Dermis microvascular lymphatic vessel endothelial cell (primary cell): ENCODE measurements around the gene CC2D1A. TPM values are rescaled to one million over a fixed set of nuclear protein-coding genes. Genes with fewer than 3 reads are reported as not detected.
A peak's percentile ranks its signal among the peaks of the same experiment; 100 is the strongest.

Experiments used
- DNase-seq, 2 donors: peaks; one replicate each; pipeline versions ENCODE4 v3.0.0 to v3.0.0-alpha.2; 2010; ENCODE audit warnings: low read depth in 2 of 2
- total RNA-seq: library from RNA; depleted of rRNA; stranded (reverse); fragments of >200 nt; gene quantifications from 2 replicates; pipeline ENCODE4 v1.2.1, GENCODE V29; 2014

CC2D1A gene
- total RNA-seq = 3.7 and 5.6 TPM in 2 replicates

DNA sequence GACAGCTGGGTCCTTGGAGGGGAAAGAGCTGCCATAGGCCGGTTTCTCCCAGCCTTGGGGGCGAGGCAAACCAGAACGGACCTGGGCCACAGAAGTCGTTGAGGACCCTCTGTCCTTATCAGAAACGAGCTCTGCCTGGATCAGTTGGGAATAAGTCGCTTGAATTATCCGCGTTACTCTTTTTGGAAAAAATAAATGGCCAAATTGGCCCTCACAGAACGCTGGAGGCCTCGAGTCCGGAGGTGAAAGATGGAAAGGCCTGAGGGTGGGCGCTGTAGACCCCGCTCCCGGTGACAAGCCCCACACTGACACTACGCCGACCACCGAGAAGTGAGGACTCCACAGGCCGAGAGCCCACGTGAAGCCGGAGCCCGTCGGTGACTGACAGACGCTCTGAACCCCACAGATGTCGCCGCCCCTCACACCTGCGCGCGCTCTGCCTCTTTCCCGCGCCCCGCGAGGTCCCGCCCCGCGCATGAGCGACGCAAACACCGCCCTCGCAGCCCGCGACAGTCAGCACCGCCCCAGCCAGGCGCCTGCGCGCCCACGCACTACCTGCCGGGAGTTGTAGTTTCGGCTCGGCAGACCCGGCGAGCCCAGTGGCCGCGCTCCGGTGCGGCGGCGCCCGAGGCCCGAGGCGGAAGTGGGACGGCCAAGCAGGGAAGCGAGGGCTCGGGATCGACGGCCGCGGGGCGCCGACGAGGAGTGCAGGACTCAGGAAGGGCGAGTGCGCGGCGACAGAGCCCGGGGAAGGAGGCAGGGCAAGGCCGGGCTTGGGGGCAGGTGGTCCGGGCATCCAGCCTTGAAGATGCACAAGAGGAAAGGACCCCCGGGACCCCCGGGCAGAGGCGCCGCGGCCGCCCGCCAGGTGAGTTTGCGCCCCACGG lies at the start of gene CC2D1A, which contains the start of gene BRME1:
CC2D1A (plus strand) TSS at position 568 of the 887 bp plus-strand sequence; CDS start at position 809, 241 bp downstream.
BRME1 (minus strand) TSS at position 484 of the 887 bp plus-strand sequence. CDS start 1,225 bp downstream, outside the sequence.
- peak; percentile 65 to 86 for DNase-seq

DNA sequence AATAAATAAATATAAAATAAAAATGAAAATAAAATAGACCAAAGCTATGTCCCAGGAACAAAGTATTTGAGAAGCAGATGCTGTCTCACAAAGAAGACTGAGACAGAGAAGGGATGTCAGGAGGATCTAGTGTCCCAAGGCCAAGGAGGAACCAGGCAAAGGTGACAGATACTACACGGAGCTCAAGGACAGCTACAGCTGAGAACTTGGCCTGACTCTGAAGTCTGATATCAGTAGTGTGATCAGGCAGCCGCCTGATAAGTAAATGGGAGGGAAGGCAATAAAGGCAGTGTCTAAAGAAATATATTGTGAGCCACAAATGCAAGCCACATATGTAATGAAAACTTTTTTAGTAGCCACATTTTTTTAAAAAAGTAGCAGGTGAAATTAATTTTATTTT lies 49.5 kb upstream of the CC2D1A start:
- DNase-seq = no peak

DNA sequence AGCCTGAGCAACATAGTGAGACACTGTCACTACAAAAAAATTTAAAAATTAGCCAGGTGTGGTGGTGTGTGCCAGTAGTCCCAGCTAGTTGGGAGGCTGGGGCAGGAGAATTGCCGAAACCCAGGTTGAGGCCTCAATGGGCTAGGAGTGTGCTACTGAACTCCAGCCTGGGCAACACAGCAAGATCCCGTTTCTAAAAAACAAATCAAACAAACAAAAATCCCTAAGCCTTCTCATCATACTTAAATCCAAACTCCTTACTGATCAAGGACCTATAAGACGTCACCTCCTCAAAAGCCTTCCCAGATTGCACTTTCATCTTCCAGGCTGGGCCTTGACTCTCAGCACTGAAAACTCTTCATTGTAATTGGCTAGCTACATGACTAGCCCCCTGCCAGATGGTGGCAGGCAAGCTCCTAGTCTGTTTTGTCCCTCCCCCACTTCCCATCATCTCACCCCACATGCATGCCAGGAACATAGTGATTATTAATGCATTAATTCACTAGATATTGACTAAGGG lies 46.6 kb upstream of the CC2D1A start:
- peak in 1 of 2 donors; percentile 71 for DNase-seq

DNA sequence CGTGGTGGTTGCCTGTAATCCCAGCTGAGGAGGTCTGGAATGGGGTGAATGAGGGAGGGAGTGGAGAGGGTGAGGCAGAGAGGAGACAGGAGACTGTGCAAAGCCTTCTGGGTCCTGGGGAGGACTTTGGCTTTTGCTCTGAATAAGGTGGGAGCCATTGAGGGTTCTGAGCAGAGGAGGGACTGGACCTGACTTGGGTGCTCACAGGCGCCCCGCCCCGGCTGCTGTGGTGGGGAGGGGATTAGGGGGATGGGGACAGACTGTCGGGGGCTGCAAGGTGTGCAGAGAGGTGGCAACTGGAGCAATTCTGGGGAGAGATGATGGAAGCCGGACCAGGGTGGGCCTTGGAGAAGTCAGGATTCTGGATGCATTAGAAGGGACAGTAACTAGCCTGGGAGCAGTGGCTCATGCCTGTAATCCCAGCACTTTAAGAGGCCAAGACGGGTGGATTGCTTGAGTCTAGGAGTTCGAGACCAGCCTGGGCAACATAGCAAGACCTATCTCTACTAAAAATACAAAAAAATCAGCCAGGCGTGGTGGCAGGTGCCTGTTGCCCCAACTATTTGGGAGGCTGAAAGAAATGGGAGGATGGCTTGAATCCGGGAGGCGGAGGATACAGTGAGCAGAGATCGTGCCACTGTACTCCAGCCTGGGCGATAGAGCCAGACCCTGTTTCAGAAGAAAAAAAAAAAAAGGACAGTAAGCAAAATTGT lies 45.2 kb upstream of the CC2D1A start:
- no peak for DNase-seq

DNA sequence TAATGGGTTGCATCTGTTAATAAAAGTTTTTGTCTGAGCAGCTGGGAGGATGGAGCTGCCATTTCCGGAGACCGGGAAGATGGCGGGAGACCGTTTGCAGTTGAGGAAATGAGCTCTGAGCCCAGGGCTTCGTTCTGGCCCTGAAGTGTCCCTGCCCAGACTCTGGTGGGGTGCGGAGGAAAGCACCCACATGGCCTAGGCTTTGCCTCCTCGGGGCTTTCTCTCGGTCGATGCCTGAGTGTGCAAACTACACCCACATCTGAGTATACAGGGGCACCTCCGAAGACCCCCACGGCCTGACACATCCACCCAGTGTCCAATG lies 44.6 kb upstream of the CC2D1A start:
- no peak for DNase-seq

DNA sequence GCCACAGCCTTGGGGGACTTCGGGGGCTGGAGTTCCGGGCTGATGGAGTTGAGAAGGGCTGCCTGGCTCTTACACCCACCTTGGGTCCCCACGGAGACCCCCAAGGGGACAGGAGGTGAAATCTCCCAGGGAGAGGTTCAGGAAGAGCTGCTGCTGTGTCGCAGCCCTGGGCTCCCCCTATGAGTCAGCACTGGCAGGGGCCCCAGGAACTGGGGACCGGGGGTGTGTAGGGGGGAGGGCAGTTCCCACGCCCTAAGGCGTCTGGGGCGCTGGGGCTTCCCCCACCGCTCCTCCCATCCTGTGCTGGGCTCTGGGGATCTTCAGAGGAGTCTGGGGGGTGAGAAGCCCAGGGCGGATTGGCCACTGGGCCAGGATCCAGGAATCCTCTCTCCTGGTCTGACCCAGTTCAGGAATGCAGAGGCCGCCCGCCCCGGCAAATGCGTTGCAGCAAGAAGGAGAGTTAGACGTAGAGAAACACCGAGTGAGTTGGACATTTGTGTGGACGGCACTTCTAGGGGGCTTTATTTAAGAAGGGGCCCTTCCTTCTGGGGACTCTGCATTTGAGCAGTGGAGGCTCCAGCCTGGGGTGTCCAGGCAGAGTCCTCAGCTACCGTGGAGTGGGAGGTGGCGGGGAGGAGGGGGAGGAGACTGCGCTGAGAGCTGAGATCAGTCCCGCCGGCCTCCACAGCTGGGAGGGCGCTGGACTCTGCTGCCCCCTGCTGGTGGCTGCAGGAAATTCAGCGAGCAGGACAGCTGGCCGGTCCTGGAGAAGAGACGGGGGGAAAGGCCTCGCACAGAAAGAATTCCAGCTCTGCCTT lies 44.1 kb upstream of the CC2D1A start:
- DNase-seq = peak; percentile 74 to 89

DNA sequence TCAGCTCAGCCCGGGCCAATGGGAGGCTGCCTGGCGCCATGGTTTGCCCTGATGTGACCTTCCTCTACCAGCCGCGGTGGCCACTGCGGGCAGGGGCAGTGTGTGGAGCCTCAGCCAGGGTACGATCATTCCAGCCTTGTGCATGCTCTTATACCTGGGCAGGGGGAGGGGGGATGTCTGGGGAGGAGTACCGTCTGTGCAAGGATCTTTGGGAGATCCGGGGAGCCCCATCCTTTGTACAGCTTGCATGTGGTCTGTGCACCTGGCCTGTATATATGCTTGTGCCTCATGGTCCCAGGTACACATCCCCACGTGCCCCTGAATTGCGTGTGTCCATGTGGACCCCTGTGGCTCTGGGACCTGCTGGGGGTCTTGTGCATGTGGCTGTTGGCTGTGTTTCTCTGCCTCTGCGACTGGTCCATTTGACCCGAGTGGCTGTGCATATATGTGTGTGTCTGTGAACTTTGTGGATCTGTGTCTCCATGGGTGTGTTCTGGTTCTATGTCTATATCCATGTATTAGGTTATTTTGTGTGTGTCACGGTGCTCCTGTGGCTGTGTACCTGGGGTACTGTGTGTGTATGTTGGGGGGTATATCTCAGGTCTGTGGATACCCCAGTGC lies 41.8 kb upstream of the CC2D1A start:
- no peak for DNase-seq

DNA sequence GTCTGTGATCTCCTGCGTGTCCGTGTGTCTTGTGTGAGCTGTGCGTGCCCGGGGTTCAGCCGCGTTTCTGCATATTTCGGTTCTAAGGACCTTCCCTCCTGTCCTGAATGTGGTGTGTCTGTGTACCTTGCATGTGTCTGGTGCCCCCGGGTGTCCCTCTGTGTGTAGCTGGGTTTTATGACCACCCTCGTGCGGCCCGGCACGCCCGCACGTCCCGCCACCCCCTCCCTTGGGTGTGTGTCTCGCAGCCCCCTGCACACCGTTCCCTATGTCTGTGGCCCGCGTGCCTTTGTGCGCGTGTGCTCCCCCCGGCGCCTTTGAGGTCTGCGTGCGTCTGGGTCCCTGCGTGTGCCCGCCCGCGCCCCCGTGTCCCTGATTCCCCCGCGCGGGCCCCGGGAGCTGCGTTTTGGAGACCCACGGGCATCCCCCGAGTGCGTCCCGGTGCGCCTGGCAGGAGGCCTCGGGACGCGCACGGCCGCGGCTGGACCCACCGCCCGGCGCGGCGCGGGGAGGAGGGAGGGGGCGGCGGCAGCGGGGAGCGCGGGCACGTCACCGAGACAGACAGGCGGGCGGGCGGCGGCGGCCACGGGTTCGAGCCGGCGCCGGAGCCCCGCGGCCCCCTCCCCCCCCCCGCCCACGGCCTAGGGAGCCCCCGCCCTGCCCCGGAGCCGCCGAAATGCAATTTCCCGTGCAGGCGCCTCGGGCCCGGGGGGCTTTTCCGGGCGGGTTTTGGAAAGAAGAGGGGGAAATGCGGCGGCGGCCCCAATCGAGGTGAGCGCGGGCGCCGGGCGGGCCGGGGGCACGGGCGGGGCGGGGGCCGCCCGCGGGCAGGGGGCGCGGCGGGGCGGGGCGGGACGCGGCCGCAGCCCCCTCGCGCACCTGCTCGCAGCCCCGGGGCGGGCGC lies 41.1 kb upstream of the CC2D1A start:
- DNase-seq = no peak

DNA sequence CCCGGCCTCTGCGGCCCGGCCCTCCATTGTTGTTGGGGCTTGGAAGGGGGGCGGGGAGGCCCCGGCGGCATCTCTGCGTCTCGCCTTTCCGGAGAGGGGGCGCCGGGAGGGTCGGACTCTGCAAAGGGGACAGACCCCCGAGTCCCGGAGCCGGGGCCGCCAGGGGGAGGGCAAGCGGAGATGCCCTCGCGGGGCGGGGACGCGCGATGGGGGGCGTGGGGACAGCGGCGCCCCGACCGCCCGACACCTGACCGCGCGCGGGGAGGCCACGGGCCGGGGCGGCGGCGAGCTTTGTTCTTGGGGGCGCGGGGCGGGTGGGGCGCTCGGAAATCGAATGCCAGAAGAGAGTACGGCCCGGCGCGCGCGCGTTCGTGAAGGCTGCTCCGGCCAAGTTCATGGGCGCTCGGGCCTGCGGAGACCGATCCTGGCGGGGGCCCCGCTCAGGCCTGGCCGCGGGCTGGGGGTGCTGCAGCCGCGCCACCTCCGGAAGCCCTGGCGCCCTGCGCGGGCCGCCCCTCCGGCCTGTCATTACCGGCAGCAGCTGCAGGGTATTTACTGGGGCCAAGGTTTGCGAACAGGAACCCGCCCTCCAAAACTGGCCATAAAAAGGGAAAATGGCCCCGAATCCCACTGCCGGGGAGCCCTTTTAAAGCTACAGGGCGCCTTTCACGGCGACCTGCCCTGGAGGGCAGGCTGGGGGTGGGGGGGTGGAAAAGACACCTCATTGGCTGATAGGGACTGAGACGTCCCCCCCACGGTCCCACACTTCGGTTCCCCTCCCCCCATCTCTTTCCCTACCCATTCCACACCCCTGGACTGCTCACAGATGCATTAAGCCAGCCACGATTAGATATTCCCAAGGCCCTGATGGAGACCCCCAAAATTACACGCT lies 40.2 kb upstream of the CC2D1A start:
- peak in 1 of 2 donors; percentile 25 for DNase-seq

DNA sequence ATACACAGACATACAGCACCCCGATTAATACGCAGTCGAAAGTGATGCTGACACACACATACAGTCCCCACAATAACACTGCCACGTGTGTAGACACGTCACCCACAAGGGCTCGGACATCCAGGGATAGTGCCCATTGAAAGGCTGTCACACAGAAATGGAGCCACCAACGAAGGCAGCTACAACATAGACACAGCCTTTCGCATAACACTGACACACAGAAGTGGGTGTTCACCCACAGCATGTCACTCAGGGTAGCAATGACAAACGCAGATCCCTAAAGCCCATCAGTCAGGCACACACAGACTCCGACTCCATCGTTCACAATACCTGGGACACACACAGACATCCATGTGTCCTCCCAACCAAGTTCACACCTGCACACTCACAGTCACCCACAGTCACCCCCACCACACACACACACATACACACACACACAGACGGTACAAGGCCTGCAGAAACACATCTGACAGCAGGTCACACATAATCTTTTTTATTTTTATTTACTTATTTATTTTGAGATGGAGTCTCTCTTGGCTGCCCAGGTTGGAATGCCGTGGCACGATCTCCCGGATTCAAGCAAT lies 39.4 kb upstream of the CC2D1A start:
- no peak for DNase-seq

DNA sequence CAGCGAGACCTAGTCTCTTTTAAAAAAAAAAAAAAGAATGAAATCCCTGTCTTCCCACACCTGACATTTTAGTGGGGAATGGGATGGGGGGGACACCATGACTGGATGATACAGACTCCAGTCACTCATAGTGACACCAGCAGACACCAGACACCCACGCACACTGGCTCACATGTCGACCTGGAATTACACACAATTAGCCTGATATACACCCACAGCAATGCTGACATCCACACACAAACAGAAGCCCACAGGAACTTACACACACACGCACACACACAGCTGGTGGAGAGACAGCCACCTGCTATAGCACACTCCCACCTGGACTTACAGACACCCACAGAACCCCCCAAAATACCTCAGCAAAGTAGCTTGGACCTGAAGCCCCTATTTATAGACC lies 37.3 kb upstream of the CC2D1A start:
- DNase-seq = no peak

DNA sequence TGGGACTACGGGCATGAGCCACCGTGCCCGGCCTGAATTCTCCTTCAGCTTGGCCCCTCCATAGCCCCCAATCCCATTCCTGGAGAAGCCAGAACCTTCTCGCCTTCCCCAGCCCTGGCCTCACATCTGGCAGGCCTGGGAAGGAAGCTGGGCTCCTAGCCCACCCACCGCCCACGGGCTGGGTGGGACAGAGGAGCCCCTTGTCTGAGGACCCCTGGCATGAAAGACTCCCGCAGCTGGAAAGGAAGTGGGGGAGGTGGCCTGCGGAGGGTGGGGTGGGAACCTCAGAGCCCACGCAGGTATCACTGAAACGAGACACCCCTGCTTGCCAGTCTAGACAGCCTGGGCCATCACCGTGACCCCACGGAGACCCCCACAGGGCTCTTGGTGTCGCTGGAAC lies 36.7 kb upstream of the CC2D1A start:
- DNase-seq = no peak

DNA sequence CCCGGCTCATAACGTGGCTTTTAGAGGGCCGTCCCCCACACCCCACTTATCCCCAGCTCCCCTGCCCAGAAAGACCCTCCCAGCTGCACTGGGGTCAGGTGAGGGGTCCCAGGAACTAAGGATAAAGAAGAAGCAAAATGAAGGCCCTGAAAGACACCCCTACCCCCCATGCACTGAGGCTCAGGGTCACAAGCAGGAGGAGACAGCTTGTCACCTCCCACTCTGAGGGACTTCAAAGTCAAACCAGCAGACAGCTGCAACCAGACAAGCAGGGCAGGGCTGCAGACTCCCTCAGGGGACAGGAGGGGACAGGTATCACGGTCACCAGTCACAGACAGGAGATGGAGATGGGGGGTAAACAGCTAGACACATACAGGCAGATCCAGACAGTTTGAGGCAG lies 35.1 kb upstream of the CC2D1A start:
- no peak for DNase-seq

DNA sequence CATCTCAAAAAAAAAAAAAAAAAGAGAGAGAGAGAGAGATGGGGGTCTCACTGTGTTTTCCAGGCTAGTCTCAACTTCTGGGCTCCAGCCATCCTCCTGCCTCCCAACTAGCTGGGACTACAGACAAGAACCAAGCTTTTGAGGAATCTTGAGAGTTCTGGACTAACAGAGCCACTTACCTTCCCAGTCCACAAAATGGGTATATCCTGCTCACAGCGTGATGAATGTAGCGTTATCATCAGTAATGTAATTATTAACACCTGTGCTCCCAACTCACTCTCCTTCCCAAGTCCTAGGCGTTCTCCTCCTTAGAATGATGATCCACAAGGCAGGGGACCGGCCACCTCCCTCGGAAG lies 33.7 kb upstream of the CC2D1A start:
- no peak for DNase-seq

DNA sequence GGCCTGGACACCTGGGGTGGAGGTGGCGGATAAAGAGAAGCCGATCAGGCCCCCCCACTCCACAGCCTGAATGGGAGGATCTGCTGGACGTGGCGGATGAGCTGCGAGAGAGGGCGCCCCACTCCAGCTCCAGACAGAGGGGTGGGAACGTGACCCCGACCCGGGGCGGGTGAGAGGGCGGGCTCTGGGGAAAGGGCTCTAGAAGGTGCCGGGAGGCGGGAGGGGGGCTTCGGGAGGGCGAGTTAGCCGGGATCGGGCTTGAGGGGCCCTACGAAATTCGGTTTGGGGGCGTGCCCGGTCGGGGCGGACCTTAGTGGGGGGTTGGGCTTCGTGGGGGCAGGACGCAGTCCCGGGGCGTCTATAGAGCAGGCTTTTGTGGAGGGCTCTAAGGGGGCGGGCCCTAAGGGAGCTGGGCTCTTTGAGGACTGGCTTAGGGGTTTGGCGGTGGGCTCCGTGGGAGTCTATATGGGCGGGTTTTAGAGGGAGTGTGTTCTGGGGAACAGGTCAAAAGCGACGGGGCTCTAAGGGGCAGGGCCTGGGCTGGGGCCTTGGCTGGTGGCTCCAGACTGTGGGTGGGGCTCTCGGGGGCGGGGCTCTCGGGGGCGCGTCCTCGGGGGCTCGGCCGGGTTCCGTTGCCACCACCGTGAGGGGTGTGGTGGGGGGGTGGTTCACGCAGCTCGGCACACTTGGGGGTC lies 33.2 kb upstream of the CC2D1A start:
- DNase-seq = peak in 1 of 2 donors; percentile 25

DNA sequence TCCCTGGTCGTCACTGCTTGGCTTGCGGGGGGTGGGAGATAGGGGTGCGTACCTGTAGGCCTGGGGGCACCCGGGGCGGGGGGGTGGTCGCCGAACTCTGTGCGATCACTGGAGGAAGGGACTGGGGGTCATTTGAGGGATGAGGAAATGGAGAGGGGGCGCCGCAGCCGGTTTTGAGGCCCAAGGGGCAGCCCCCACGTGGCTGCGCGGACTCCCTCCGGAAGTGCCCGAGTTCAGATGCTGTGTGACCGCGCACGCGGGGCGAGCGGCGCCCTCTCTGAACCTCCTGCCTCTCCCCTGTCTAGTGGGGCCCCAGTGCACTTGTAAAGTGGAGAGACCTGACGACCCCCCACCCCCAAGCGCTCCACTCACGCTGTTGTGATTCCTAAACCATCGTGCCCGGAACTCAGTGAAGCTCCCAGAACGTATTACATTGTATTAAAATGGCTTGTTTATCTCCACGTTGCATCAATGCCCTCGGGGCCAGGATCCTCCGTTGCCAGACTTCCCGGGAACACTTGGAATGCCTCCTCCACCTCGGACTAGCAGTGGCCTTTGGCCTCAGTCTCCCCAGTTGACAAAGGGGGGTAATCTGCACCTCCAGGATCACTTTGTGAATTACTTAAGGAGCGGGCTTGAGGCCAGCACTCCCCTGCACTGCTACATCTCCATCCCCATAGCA lies 32.0 kb upstream of the CC2D1A start:
- no peak for DNase-seq

DNA sequence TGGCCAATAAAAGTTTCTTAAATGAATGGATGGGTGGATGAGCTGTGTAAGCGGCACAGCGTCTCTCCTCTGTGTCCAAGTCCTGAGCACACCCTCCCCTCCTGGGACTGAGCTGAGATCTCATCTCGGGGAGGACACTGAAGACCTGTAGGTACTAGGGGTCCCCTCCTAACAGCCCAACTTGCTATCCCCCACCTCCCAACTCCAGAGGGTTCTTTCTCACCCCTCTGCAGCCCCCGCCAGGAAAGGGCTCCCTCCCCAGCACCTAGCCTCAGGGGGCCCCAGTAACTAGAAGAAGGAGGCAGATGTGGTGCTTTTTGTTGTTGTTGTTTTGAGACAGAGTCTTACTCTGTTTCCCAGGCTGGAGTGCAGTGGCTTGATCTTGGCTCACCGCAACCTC lies 30.2 kb upstream of the CC2D1A start:
- no peak for DNase-seq

DNA sequence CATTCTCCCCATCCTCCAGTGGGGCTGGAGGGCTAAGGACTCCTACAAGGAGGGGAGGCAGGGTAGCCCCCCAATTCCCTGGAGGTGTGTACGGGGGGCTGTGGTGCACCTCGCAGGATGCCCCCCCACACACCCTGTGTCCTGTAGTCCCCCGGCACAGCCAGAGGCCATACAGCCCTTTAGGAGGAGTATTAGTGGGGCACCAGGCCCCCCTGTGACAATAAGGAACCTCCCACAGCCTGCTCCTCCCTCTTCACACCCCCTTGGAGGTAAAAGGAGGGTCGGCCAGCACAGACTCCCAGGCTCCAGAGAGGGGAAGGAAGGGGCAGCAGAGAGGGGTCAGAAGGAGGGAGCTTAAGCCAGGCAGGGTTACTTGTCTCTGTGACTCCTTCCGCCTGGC lies 29.2 kb upstream of the CC2D1A start, which contains the start of gene NANOS3:
NANOS3 (plus strand) TSS at position 301 of the 400 bp plus-strand sequence. CDS start 115 bp downstream, outside the sequence.
- DNase-seq = no peak
